Measurements from ENCODE around the gene GJB6. TPM values are rescaled to one million over a fixed set of nuclear protein-coding genes. Genes with fewer than 3 reads are reported as not detected.

GJB6 gene
- total and polyA plus RNA-seq, 12 donors, result 0.06 to 0.61 TPM; not detected in 10

DNA sequence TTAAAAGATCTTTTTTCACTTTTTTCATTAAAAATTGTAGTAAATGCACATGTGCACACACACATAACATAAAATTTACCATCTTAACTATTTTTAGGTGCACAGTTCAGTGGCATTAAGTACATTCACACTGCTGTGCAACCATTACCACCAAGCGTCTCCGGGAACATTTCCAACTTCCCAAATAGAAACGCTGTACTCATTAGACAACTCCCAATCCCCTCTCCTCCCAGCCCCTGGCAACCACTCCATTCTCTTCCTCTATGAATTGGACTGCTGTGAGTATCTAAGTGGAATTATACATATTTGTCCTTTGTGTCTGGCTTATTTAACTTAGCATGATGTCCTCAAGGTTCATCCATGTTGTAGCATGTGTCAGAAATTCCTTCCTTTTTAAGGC, 50.9 kb downstream of the GJB6 start:
- peak in 2 of 8 donors; percentile 26 to 57 for ATAC-seq
- intact Hi-C loops (cut with DNase I), result loop anchor here in 8 of 10 donors (5.0 to 10.0 kb wide), 4 partner anchors 306 to 744 kb away; no protein-coding TSS in a partner anchor
- TF ChIP-seq, protein P1, sequence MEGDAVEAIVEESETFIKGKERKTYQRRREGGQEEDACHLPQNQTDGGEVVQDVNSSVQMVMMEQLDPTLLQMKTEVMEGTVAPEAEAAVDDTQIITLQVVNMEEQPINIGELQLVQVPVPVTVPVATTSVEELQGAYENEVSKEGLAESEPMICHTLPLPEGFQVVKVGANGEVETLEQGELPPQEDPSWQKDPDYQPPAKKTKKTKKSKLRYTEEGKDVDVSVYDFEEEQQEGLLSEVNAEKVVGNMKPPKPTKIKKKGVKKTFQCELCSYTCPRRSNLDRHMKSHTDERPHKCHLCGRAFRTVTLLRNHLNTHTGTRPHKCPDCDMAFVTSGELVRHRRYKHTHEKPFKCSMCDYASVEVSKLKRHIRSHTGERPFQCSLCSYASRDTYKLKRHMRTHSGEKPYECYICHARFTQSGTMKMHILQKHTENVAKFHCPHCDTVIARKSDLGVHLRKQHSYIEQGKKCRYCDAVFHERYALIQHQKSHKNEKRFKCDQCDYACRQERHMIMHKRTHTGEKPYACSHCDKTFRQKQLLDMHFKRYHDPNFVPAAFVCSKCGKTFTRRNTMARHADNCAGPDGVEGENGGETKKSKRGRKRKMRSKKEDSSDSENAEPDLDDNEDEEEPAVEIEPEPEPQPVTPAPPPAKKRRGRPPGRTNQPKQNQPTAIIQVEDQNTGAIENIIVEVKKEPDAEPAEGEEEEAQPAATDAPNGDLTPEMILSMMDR (IDR thresholded peaks at IDR 0.05), result no peak

GRCh38 chr13:20178156-20178555, 54.0 kb downstream of the GJB6 start:
- no peak overlapping the region for H3K4me3 ChIP-seq
- H3K9me3 ChIP-seq, result no peaks in the 10 kb centered on the region
- no peak for DNase-seq
- H3K27ac ChIP-seq, result no peak overlapping the region
- no peaks in the 10 kb centered on the region for H3K36me3 ChIP-seq
- intact Hi-C loops (cut with DNase I), result no loop called here
- TF ChIP-seq, protein P1 (IDR thresholded peaks at IDR 0.05), result no peak
- peaks cover 0 to 23% (median 0%) of the 10 kb centered on the region in 9 donors for H3K4me1 ChIP-seq
- peaks cover 0 to 77% (median 45%) of the 10 kb centered on the region in 7 donors for H3K27me3 ChIP-seq
- no peak for ATAC-seq
- WGBS, 2 donors, result 69 to 79% methylated on average over 5 of the region's 5 CpGs

More for the DNA sequence above, 50.9 kb downstream of the GJB6 start:
- Histone ChIP-seq H3K9me3 (no peaks in the 10 kb centered on the region), H3K36me3 (no peaks in the 10 kb centered on the region), H3K27ac (no peak overlapping the region), H3K27me3 (peaks cover 0 to 63% (median 50%) of the 10 kb centered on the region in 7 donors), H3K4me3 (no peak overlapping the region), H3K4me1 (peaks cover 0 to 12% (median 3%) of the 10 kb centered on the region in 9 donors)
- no peak for DNase-seq
- 30 to 50% methylated on average over 3 of the region's 3 CpGs for WGBS, 2 donors

DNA sequence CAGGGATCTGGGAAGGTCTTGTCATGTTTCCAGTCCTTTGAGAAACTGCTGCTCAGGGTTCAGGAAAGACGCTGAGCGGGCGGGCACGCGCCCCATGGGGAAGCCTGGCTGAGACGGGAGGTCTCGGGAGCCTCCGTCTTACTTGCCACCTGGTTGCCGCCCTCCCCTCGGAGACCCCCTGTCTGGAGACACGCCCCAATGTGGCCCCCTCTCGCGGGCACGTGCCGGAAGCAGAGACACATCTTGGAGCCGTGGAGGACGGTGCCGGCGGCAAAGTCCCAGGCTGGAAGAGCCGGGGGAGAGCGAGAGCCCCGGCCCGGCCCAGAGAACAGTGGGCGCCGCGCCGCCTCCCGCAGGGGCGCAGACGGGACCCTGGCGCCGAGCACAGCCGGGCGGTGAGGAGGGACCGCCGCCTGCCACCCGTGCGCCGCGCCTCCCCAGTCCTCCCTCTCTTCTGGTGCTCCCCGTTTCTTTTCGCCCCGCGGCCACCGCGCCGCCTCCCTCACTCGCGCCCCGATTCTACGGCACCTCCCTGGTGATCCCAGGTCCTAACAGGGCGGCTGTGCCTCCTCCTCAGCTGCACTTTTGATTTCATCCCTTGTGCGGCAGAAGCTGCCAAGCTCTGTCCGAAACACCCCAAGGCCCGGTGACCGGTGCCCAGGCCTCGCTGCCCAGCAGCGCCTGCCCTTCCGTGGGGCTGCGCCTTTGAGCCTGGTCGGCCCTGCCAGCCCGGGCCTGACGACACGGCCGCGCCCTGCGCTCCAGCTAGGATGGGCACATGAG, 54.9 kb downstream of the GJB6 start:
- TF ChIP-seq, protein P1 (IDR thresholded peaks at IDR 0.05), result no peak
- ATAC-seq (peak in 2 of 8 donors; percentile 10 to 54), DNase-seq (no peak)
- Histone ChIP-seq H3K36me3 (no peaks in the 10 kb centered on the region), H3K27ac (no peak overlapping the region), H3K4me3 (peak overlapping the region in 8 of 10 donors; percentile 10 to 43 (median 27)), H3K9me3 (no peaks in the 10 kb centered on the region), H3K27me3 (peaks cover 0 to 77% (median 45%) of the 10 kb centered on the region in 7 donors), H3K4me1 (peaks cover 0 to 21% (median 0%) of the 10 kb centered on the region in 9 donors)
- intact Hi-C loops (cut with DNase I), result no loop called here
- 40 to 46% methylated on average over 50 to 67 of the region's 67 CpGs for WGBS, 2 donors

- Histone ChIP-seq H3K27me3 (peaks cover 0 to 66% (median 40%) of the 10 kb centered on the region in 7 donors), H3K4me1 (peaks cover 0 to 17% (median 0%) of the 10 kb centered on the region in 9 donors), H3K27ac (no peak overlapping the region), H3K36me3 (no peaks in the 10 kb centered on the region), H3K4me3 (no peak overlapping the region), H3K9me3 (no peaks in the 10 kb centered on the region)
- intact Hi-C loops (cut with DNase I), result no loop called here
- ATAC-seq, result no peak
- DNase-seq, result no peak
- TF ChIP-seq, protein P1 (IDR thresholded peaks at IDR 0.05), result no peak
- 71 to 73% methylated on average over 14 of the region's 14 CpGs for WGBS, 2 donors
Observed at GRCh38 chr13:20175907-20176652, 56.0 kb downstream of the GJB6 start.

Measured in heart right ventricle (tissue), 16 donors.